Adrenal gland (tissue), 12 donors: Measurements from ENCODE around the gene CYP24A1. TPM values are rescaled to one million over a fixed set of nuclear protein-coding genes. Genes with fewer than 3 reads are reported as not detected.

Source experiments
- DNase-seq, 7 donors: peaks; one replicate each; pipeline ENCODE4 v3.0.0-alpha.2; 2019 to 2020
- H3K27ac ChIP-seq, 5 donors: fragments of 200-600 bp; sonication (generic) in 4 of 5; 1 replicate in 3 of 5; 2 replicates in 2 of 5; pipeline versions ENCODE4 v1.5.1 to v1.8.0; 2016 to 2020; ENCODE audit warnings: mild to moderate bottlenecking in 1 of 5
- H3K27me3 ChIP-seq: fragments of 200-600 bp; 2 replicates; pipeline ENCODE4 v1.8.0; 2021
- H3K36me3 ChIP-seq, 2 donors: fragments of 200-600 bp; replicated peaks in 1 of 2; 1 replicate in 1 of 2; 2 replicates in 1 of 2; pipeline versions ENCODE4 v1.5.1 to v1.8.0; 2018 to 2022
- H3K4me1 ChIP-seq, 2 donors: fragments of 200-600 bp; replicated peaks in 1 of 2; 1 replicate in 1 of 2; 2 replicates in 1 of 2; pipeline versions ENCODE4 v1.5.1 to v1.8.0; 2018 to 2021
- H3K4me3 ChIP-seq, 4 donors: fragments of 200-600 bp; sonication (generic) in 3 of 4; one replicate each; pipeline ENCODE4 v1.5.1; 2016 to 2018
- H3K9me3 ChIP-seq, 3 donors: fragments of 200-600 bp; sonication (generic) in 1 of 3; replicated peaks in 1 of 3; 1 replicate in 2 of 3; 2 replicates in 1 of 3; pipeline versions ENCODE4 v1.5.1 to v1.8.0; 2016 to 2021
- POLR2A ChIP-seq, 2 donors: fragments of 450-650 bp; IDR thresholded peaks; one replicate each; pipeline ENCODE4 v1.6.1; 2017; ENCODE audit warnings: antibody characterized with exemption in 2 of 2, mild to moderate bottlenecking in 2 of 2, moderate library complexity in 1 of 2
- WGBS, 4 donors: extraction: QIAGEN DNeasy Blood & Tissue Kit in 2 of 4; methylation state at CpG; one replicate each; pipeline versions ENCODE4 v1.1.5 to v1.1.7; 2013 to 2017; 5-methylcytosine and 5-hydroxymethylcytosine counted together
- intact Hi-C, 2 donors: fragments of 100-400 bp; cut with DNase I; formaldehyde crosslinking; loops; one replicate each; pipeline versions ENCODE4 v1.14.1 to v1.15.0; 2022 to 2023
- polyA plus RNA-seq, 3 donors: library from polyadenylated mRNA; stranded (reverse); fragments of 200-250 nt in 2 of 3; fragments of 350-450 nt in 1 of 3; fragmentation: Illumina TruSeq in 1 of 3; extraction: RNeasy Lipid Tissue Mini Kit (QIAGEN cat#74804) in 1 of 3; gene quantifications; one replicate each; pipeline ENCODE4 v1.2.3, GENCODE V29; 2013 to 2014
- total RNA-seq, 9 donors: library from RNA; depleted of rRNA in 4 of 9; stranded (reverse); fragments of >200 nt in 4 of 9; fragments of 120-200 nt in 1 of 9; fragmentation: NEBNext Ultra II Directional in 1 of 9; extraction: Animal tissue kit (Norgen Biotek cat#: 25700) in 1 of 9; gene quantifications; one replicate each; pipeline versions ENCODE4 v1.1.0 to v1.2.4, GENCODE V29; 2013 to 2023
- TF ChIP-seq, protein P1 (sequence below), 6 experiments: fragments of 450-650 bp in 4 of 6; fragments of 200-600 bp in 2 of 6; sonication (generic) in 1 of 6; IDR thresholded peaks; 1 replicate in 5 of 6; 2 replicates in 1 of 6; pipeline versions ENCODE4 v1.5.1 to v1.8.0; 2016 to 2021; ENCODE audit warnings: antibody characterized with exemption in 6 of 6, mild to moderate bottlenecking in 2 of 6, moderate library complexity in 1 of 6
- donor health status: healthy with polysubstance abuse.
- donor health status: Bipolar disorder and iron deficiency.
- donor health status: DM: yes; HTN: yes; CAD: no.
- donor health status: DM: no; HTN: no; CAD: no.
- donor health status: DM: no; HTN: no; CAD: no.
- donor health status: DM: yes; HTN: yes; CAD: no.

Gene CYP24A1
- total and polyA plus RNA-seq, 12 donors, result 0.09 TPM; not detected in 11

DNA sequence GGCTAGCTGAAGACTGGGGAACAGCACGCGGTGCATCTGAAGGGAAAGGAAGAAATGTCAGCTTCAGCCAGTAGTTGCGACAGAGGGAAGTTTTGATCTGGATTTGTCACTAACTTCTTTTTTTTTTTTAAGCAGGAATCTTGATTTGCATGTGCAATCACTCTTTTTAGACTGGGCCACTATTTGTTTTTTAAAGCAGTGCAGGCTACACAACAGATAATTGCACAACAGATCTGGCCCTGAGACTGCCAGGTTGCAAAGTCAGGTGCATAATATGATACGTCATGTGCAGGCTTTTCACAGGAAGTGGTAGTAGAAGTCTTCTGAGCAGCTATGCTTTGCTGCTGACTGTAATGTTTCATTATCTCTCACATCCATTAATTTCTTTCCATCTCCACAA, 47.6 kb upstream of the CYP24A1 start:
- WGBS, 4 donors, result 61 to 77% (median 73%) methylated on average over 4 of the region's 4 CpGs
- TF ChIP-seq, protein P1, sequence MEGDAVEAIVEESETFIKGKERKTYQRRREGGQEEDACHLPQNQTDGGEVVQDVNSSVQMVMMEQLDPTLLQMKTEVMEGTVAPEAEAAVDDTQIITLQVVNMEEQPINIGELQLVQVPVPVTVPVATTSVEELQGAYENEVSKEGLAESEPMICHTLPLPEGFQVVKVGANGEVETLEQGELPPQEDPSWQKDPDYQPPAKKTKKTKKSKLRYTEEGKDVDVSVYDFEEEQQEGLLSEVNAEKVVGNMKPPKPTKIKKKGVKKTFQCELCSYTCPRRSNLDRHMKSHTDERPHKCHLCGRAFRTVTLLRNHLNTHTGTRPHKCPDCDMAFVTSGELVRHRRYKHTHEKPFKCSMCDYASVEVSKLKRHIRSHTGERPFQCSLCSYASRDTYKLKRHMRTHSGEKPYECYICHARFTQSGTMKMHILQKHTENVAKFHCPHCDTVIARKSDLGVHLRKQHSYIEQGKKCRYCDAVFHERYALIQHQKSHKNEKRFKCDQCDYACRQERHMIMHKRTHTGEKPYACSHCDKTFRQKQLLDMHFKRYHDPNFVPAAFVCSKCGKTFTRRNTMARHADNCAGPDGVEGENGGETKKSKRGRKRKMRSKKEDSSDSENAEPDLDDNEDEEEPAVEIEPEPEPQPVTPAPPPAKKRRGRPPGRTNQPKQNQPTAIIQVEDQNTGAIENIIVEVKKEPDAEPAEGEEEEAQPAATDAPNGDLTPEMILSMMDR (IDR thresholded peaks at IDR 0.05), result no peak
- TF ChIP-seq POLR2A (IDR thresholded peaks at IDR 0.05), result no peak
- Histone ChIP-seq H3K36me3 (peaks cover 0 to 6% of the 10 kb centered on the region in 2 donors), H3K4me1 (peaks cover 9 to 16% of the 10 kb centered on the region in 2 donors), H3K27ac (no peak overlapping the region), H3K4me3 (no peak overlapping the region), H3K9me3 (no peaks in the 10 kb centered on the region), H3K27me3 (no peaks in the 10 kb centered on the region)
- intact Hi-C loops, result loop anchor here (5.0 kb wide), 1 partner anchor 421 kb away; no protein-coding TSS in a partner anchor
- DNase-seq, result no peak

DNA sequence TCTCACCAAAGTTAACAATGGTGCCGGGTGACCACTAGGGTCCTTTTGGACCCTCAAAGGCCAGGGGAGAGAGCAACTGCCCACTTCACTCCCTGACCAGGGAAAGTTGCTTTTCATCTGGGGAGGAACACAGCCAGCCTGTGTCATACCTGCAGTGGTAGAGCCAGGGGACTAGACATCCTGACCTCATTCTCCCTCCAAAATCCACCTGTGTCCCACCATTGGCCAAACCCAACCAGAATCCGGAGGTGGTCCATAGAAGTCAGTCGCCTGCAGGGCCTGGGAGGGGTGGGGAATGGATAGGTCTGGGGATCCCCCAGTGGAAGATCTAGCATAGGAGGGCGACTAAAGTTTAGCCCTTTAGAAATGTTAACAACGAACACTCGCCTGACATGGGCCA, 46.9 kb upstream of the CYP24A1 start:
- H3K27me3 ChIP-seq, result no peaks in the 10 kb centered on the region
- H3K27ac ChIP-seq, result no peak overlapping the region
- no peak overlapping the region for H3K4me3 ChIP-seq
- no peak for DNase-seq
- 90 to 98% (median 93%) methylated on average over 6 of the region's 6 CpGs for WGBS, 4 donors
- H3K4me1 ChIP-seq, result peaks cover 9 to 16% of the 10 kb centered on the region in 2 donors
- H3K9me3 ChIP-seq, result no peaks in the 10 kb centered on the region
- no peak for TF ChIP-seq POLR2A (IDR thresholded peaks at IDR 0.05)
- TF ChIP-seq, protein P1 (IDR thresholded peaks at IDR 0.05), result no peak
- peaks cover 0 to 6% of the 10 kb centered on the region in 2 donors for H3K36me3 ChIP-seq
- intact Hi-C loops, result loop anchor here (5.0 kb wide), 1 partner anchor 422 kb away; no protein-coding TSS in a partner anchor

DNA sequence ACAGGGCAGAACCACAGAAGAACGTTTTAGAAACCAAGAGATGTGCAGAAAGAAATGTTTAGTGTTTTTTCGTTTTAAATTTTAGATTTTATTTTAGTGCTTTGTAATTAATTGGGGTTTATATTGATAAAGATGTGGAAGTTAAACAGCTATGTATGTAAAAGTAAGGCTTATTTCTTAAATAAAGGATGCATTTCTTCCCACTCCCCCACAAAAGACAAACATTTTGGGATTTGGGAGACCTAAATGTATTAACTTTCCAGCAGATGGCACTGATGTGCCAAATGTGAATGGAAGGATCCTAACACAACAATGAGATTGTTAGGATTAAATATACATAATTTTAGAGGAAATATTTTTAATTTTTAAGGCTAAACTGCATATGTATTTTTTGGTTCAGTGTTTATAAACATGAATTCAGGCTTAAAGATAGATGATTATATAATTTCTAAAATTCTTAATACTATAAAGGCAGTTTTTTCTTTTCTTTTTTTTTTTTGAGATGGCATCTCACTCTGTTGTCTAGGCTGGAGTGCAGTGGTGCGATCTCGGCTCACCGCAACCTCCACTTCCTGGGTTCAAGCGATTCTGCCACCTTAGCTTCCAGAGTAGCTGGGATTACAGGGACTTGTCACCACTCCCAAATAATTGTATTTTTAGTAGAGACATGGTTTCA, 46.1 kb upstream of the CYP24A1 start:
- Histone ChIP-seq H3K4me1 (peaks cover 9 to 16% of the 10 kb centered on the region in 2 donors), H3K27ac (no peak overlapping the region), H3K27me3 (no peaks in the 10 kb centered on the region), H3K9me3 (no peaks in the 10 kb centered on the region), H3K36me3 (peaks cover 0 to 6% of the 10 kb centered on the region in 2 donors), H3K4me3 (no peak overlapping the region)
- 71 to 78% (median 76%) methylated on average over 6 of the region's 6 CpGs for WGBS, 4 donors
- TF ChIP-seq, protein P1 (IDR thresholded peaks at IDR 0.05), result peak; percentile 13 to 67 (median 56)
- TF ChIP-seq POLR2A (IDR thresholded peaks at IDR 0.05), result no peak
- DNase-seq, result no peak
- intact Hi-C loops, result loop anchor here (5.0 kb wide), 1 partner anchor 422 kb away; no protein-coding TSS in a partner anchor

DNA sequence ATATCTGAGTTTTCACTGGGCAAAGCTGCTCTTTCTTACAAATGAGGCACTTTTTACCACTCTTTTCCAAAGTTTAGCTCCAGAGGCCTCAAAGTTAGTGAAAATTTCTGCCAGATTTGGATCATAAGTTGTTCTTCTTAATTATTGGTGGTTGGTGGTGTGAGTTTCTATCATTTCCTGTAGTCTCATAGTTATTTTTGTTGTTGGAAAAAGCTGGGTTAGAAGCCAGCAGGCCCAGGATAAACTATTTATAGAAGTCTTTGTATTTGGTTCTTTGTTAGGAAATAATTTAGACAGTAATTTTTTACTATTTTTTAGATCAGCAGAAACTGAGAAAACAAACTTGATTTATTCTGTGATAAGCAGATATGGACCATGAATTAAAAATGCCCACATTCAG, 44.7 kb upstream of the CYP24A1 start:
- TF ChIP-seq, protein P1 (IDR thresholded peaks at IDR 0.05), result no peak
- Histone ChIP-seq H3K4me1 (peaks cover 9 to 16% of the 10 kb centered on the region in 2 donors), H3K27me3 (no peaks in the 10 kb centered on the region), H3K27ac (peak overlapping the region in 1 of 5 donors; percentile 14), H3K9me3 (no peaks in the 10 kb centered on the region), H3K4me3 (no peak overlapping the region), H3K36me3 (peaks cover 0 to 6% of the 10 kb centered on the region in 2 donors)
- DNase-seq, result no peak
- intact Hi-C loops, result no loop called here
